Neural cell (in vitro differentiated cells): ENCODE measurements around the gene BCAS1. TPM values are rescaled to one million over a fixed set of nuclear protein-coding genes. Genes with fewer than 3 reads are reported as not detected.

Source experiments
- H2AFZ ChIP-seq: fragments of 200-600, 300-800 bp; sonication (generic), shearing (Covaris generic); 2 replicates; pipeline ENCODE4 v1.6.0; 2014; ENCODE audit warnings: low read depth, mild to moderate bottlenecking, antibody characterized with exemption, low read length, moderate library complexity
- H3F3A ChIP-seq: fragments of 200-600 bp; shearing (Covaris generic); 2 replicates; pipeline ENCODE4 v1.6.1; 2016; ENCODE audit warnings: mild to moderate bottlenecking, moderate library complexity, mixed read lengths, antibody characterized with exemption, low read length; ENCODE audit not compliant: insufficient read depth, poor library complexity, severe bottlenecking
- H3K27ac ChIP-seq: fragments of 200-600, 300-800 bp; sonication (generic), shearing (Covaris generic); 2 replicates; pipeline ENCODE4 v1.5.1; 2014; ENCODE audit warnings: mild to moderate bottlenecking, low read length, moderate library complexity
- H3K27me3 ChIP-seq: fragments of 300-800, 200-600 bp; sonication (generic), shearing (Covaris generic); 2 replicates; pipeline ENCODE4 v1.6.0; 2014; ENCODE audit warnings: mild to moderate bottlenecking, low read depth, low read length, moderate library complexity; ENCODE audit not compliant: insufficient read depth
- H3K36me3 ChIP-seq: fragments of 300-800, 200-600 bp; sonication (generic), shearing (Covaris generic); 2 replicates; pipeline ENCODE4 v1.5.1; 2014; ENCODE audit warnings: mild to moderate bottlenecking, antibody characterized with exemption, low read length, moderate library complexity; ENCODE audit not compliant: insufficient read depth
- H3K4me2 ChIP-seq: fragments of 300-800, 200-600 bp; sonication (generic), shearing (Covaris generic); 2 replicates; pipeline ENCODE4 v1.6.0; 2014; ENCODE audit warnings: mild to moderate bottlenecking, low read length
- H3K4me3 ChIP-seq: fragments of 300-800, 200-600 bp; sonication (generic), shearing (Covaris generic); 2 replicates; pipeline ENCODE4 v1.5.1; 2014; ENCODE audit warnings: mild to moderate bottlenecking, low read length, moderate library complexity
- H3K79me2 ChIP-seq: fragments of 200-600 bp; shearing (Covaris generic); replicated peaks from 2 replicates; pipeline ENCODE4 v1.6.0; 2014; ENCODE audit warnings: mild to moderate bottlenecking, low read length, moderate library complexity; ENCODE audit not compliant: insufficient read depth
- H3K9ac ChIP-seq: fragments of 300-800, 200-600 bp; sonication (generic), shearing (Covaris generic); 2 replicates; pipeline ENCODE4 v1.6.1; 2016; ENCODE audit warnings: mild to moderate bottlenecking, low read length, mixed read lengths
- H3K9me2 ChIP-seq: fragments of 200-600 bp; shearing (Covaris generic); 2 replicates; pipeline ENCODE4 v1.6.1; 2016; ENCODE audit warnings: mild to moderate bottlenecking, low read length, mixed read lengths; ENCODE audit not compliant: insufficient read depth
- H3K9me3 ChIP-seq: fragments of 200-600, 300-800 bp; sonication (generic), shearing (Covaris generic); 2 replicates; pipeline ENCODE4 v1.6.1; 2016; ENCODE audit warnings: mild to moderate bottlenecking, mixed run types, low read length, moderate library complexity, mixed read lengths
- H4K20me1 ChIP-seq: fragments of 200-600 bp; shearing (Covaris generic); 2 replicates; pipeline ENCODE4 v1.6.1; 2016; ENCODE audit warnings: mild to moderate bottlenecking, mixed run types; ENCODE audit not compliant: insufficient read depth
- CTCF ChIP-seq: fragments of 450-650 bp; IDR thresholded peaks from 2 replicates; pipeline ENCODE4 v1.5.1; 2014; ENCODE audit warnings: antibody characterized with exemption, mild to moderate bottlenecking, moderate library complexity; ENCODE audit not compliant: poor library complexity, severe bottlenecking
- EP300 ChIP-seq: fragments of 450-650 bp; conservative IDR thresholded peaks from 2 replicates; pipeline ENCODE4 v1.6.1; 2014; ENCODE audit warnings: antibody characterized with exemption, mild to moderate bottlenecking, moderate library complexity; ENCODE audit not compliant: poor library complexity, severe bottlenecking
- EZH2 ChIP-seq: fragments of 200-600, 300-800 bp; shearing (Covaris generic), sonication (generic); IDR thresholded peaks from 2 replicates; pipeline ENCODE4 v1.6.1; 2014; ENCODE audit warnings: antibody characterized with exemption, low read length, borderline replicate concordance, mild to moderate bottlenecking; ENCODE audit not compliant: insufficient read depth, poor library complexity, severe bottlenecking
- MXI1 ChIP-seq: fragments of 450-650 bp; conservative IDR thresholded peaks from 2 replicates; pipeline ENCODE4 v1.6.1; 2014; ENCODE audit warnings: antibody characterized with exemption, mild to moderate bottlenecking; ENCODE audit not compliant: poor library complexity, severe bottlenecking
- POLR2AphosphoS5 ChIP-seq: IDR thresholded peaks from 2 replicates; pipeline ENCODE4 v1.6.1; 2012
- RAD21 ChIP-seq: fragments of 450-650 bp; conservative IDR thresholded peaks from 2 replicates; pipeline ENCODE4 v1.6.1; 2014; ENCODE audit warnings: antibody characterized with exemption, mild to moderate bottlenecking, moderate library complexity
- REST ChIP-seq: IDR thresholded peaks from 2 replicates; pipeline ENCODE4 v1.6.1; 2012; ENCODE audit warnings: borderline replicate concordance
- SMC3 ChIP-seq: fragments of 450-650 bp; conservative IDR thresholded peaks from 2 replicates; pipeline ENCODE4 v1.6.1; 2014; ENCODE audit warnings: antibody characterized with exemption, mild to moderate bottlenecking, moderate library complexity; ENCODE audit not compliant: poor library complexity
- TAF1 ChIP-seq: IDR thresholded peaks from 2 replicates; pipeline ENCODE4 v1.6.1; 2012; ENCODE audit warnings: low read depth
- polyA plus RNA-seq: library from polyadenylated mRNA; depleted of rRNA; stranded (reverse); fragments of >200 nt; gene quantifications from 2 replicates; pipeline ENCODE4 v1.2.3, GENCODE V29; 2014

The BCAS1 gene
- polyA plus RNA-seq, 1 donor from 2014 or later, result not detected

GRCh38 chr20:53985150-53985518, 85.3 kb downstream of the BCAS1 start:
- Histone ChIP-seq H3K9me2 (no peaks in the 10 kb centered on the region), H3K4me3 (no peak overlapping the region), H3K27ac (no peak overlapping the region), H3K9me3 (no peaks in the 10 kb centered on the region), H2AFZ (no peak overlapping the region), H3K79me2 (no peaks in the 10 kb centered on the region), H4K20me1 (no peaks in the 10 kb centered on the region), H3K4me2 (no peak overlapping the region), H3K36me3 (no peaks in the 10 kb centered on the region), H3K27me3 (no peaks in the 10 kb centered on the region), H3K9ac (no peak overlapping the region), H3F3A (no peaks in the 10 kb centered on the region)
- TF ChIP-seq RAD21 (no peak), SMC3 (no peak), POLR2AphosphoS5 (no peak), CTCF (no peak), REST (no peak), EZH2 (no peak), EP300 (no peak), TAF1 (no peak), MXI1 (no peak)

- H3K9ac ChIP-seq, result no peak overlapping the region
- no peaks in the 10 kb centered on the region for H3K36me3 ChIP-seq
- no peaks in the 10 kb centered on the region for H3K9me3 ChIP-seq
- TF ChIP-seq POLR2AphosphoS5 (no peak), EZH2 (no peak), EP300 (no peak), MXI1 (no peak), TAF1 (no peak), CTCF (no peak), RAD21 (no peak), REST (no peak), SMC3 (no peak)
- H3K27ac ChIP-seq, result no peak overlapping the region
- H3K4me2 ChIP-seq, result no peak overlapping the region
- no peak overlapping the region for H2AFZ ChIP-seq
- H3F3A ChIP-seq, result no peaks in the 10 kb centered on the region
- no peaks in the 10 kb centered on the region for H3K9me2 ChIP-seq
- H3K27me3 ChIP-seq, result no peaks in the 10 kb centered on the region
- H3K4me3 ChIP-seq, result no peak overlapping the region
- H3K79me2 ChIP-seq, result no peaks in the 10 kb centered on the region
- H4K20me1 ChIP-seq, result no peaks in the 10 kb centered on the region
These were observed 85.8 kb downstream of the BCAS1 start for GRCh38 chr20:53984356-53985149.
